Activated naive CD8-positive, alpha-beta T cell (primary cell): Measurements from ENCODE around the gene PSMB2.

Source experiments
- H3K27ac Mint-ChIP-seq: one replicate; pipeline ENCODE4 v1.8.0; 2021; ENCODE audit warnings: mixed read lengths
- H3K27me3 Mint-ChIP-seq: one replicate; pipeline ENCODE4 v1.8.0; 2021; ENCODE audit warnings: mixed read lengths
- H3K36me3 Mint-ChIP-seq: one replicate; pipeline ENCODE4 v1.8.0; 2021; ENCODE audit warnings: mixed read lengths
- H3K4me1 Mint-ChIP-seq: one replicate; pipeline ENCODE4 v1.8.0; 2021; ENCODE audit warnings: low read depth, mixed read lengths
- H3K4me3 Mint-ChIP-seq: one replicate; pipeline ENCODE4 v1.8.0; 2021; ENCODE audit warnings: mild to moderate bottlenecking, mixed read lengths
- H3K9me3 Mint-ChIP-seq: one replicate; pipeline ENCODE4 v1.8.0; 2021; ENCODE audit warnings: low read depth, mixed read lengths

PSMB2 gene

GRCh38 chr1:35555212-35555584 is 86.1 kb downstream of the PSMB2 start:
- no peaks in the 10 kb centered on the region for H3K36me3 Mint-ChIP-seq
- H3K9me3 Mint-ChIP-seq = no peaks in the 10 kb centered on the region
- H3K4me1 Mint-ChIP-seq = peaks cover 56% of the 10 kb centered on the region
- H3K27me3 Mint-ChIP-seq = no peaks in the 10 kb centered on the region
- H3K27ac Mint-ChIP-seq = peak overlapping the region; percentile 62
- H3K4me3 Mint-ChIP-seq = peak overlapping the region; percentile 95

GRCh38 chr1:35554266-35555211 is 86.8 kb downstream of the PSMB2 start:
- H3K9me3 Mint-ChIP-seq = no peaks in the 10 kb centered on the region
- peaks cover 53% of the 10 kb centered on the region for H3K4me1 Mint-ChIP-seq
- H3K27me3 Mint-ChIP-seq = no peaks in the 10 kb centered on the region
- no peaks in the 10 kb centered on the region for H3K36me3 Mint-ChIP-seq
- H3K27ac Mint-ChIP-seq = peak overlapping the region; percentile 62
- no peak overlapping the region for H3K4me3 Mint-ChIP-seq

GRCh38 chr1:35553851-35554250 is 87.5 kb downstream of the PSMB2 start:
- no peaks in the 10 kb centered on the region for H3K9me3 Mint-ChIP-seq
- no peaks in the 10 kb centered on the region for H3K27me3 Mint-ChIP-seq
- no peaks in the 10 kb centered on the region for H3K36me3 Mint-ChIP-seq
- H3K27ac Mint-ChIP-seq = no peak overlapping the region
- H3K4me1 Mint-ChIP-seq = peaks cover 54% of the 10 kb centered on the region
- no peak overlapping the region for H3K4me3 Mint-ChIP-seq
